Measurements from ENCODE around the gene CHURC1.

CHURC1 gene

DNA sequence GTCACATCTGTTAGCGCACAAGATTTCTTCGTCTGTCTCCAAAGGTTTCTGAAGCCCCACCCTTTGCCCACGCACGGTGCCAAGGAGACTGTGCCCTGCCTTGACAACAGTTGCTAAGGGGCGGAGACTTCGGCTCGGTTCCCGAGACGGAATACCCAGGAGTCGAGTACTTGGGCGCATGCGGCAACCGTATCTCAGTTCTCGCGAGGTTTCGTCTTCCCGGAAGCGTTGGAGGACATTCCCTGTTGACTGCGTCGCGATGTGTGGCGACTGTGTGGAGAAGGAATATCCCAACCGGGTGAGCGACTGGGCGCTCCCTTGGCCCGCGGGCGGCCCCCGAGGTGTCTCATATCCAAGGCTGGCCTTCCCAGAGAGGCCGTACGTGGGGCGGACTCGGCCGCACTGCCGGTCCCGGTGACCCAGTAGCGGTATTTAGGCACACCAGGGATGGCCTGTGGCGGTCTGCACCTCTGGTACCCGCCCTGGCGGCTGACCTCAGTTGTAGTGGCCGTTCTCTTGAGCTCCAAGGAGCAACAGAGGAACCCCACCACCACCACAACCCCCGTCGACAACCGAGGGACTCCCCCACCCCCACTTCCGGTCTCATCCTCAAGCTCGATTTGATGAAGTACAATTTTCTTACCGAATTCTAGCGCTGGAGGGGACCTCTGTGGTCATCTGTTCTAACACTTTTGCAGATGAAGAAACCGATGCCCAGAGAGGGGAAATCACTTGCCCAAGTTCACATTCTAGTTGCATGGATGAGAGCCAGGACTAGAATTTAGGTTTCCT, at the start of gene CHURC1:
Gene CHURC1, plus strand, starts transcription at position 219 of the 792 bp plus-strand sequence. Its CDS starts 41 bp downstream, at position 260.
- Histone ChIP-seq H3K27me3 (ENCODE audit: control insufficient read depth in 1 of 2, insufficient read depth in 2 of 2, low read length in 2 of 2) (no peaks in the 10 kb centered on the region), H3K9me3 (ENCODE audit: control insufficient read depth in 2 of 2, low read length in 2 of 2) (no peaks in the 10 kb centered on the region), H3K9ac (ENCODE audit: low read length in 2 of 2) (peak within 1 kb of the TSS; percentile 99), H3K27ac (ENCODE audit: low read length) (peak within 1 kb of the TSS; percentile 85), H3K4me3 (ENCODE audit: low read length in 2 of 2) (peak within 1 kb of the TSS; percentile 95 to 97), H3K4me1 (ENCODE audit: control insufficient read depth, insufficient read depth, low read length) (peaks cover 8% of the 10 kb centered on the region), H3K36me3 (ENCODE audit: control insufficient read depth in 2 of 2, insufficient read depth in 2 of 2, low read length in 2 of 2) (no peaks in the 10 kb centered on the region)

DNA sequence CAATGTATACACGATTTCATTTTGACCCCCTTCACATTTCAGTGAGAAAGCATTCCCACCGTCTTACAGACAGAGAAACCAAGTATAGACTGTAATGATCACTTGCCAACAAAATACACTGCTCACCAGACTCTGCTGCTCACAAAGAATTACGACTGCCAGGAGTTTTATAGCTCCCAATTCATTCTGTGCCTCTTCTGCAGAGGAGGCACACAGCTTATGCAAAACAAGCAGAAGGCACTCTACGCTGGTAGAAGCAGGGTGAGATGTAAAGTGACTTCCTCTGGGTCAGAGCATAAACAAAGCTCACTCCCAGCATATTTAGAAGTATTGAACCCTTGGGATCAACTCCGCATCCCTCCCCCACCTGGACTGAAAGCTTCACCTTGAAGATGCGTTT, 49.1 kb upstream of the CHURC1 start:
- Histone ChIP-seq H3K9me3 (ENCODE audit: control insufficient read depth in 2 of 2, low read length in 2 of 2) (no peaks in the 10 kb centered on the region), H3K4me1 (ENCODE audit: control insufficient read depth, insufficient read depth, low read length) (no peaks in the 10 kb centered on the region), H3K27me3 (ENCODE audit: control insufficient read depth in 1 of 2, insufficient read depth in 2 of 2, low read length in 2 of 2) (peaks cover 0 to 5% of the 10 kb centered on the region in 2 donors), H3K4me3 (ENCODE audit: low read length in 2 of 2) (no peak overlapping the region), H3K27ac (ENCODE audit: low read length) (no peak overlapping the region), H3K9ac (ENCODE audit: low read length in 2 of 2) (no peak overlapping the region), H3K36me3 (ENCODE audit: control insufficient read depth in 2 of 2, insufficient read depth in 2 of 2, low read length in 2 of 2) (no peaks in the 10 kb centered on the region)

- Histone ChIP-seq H3K4me1 (ENCODE audit: control insufficient read depth, insufficient read depth, low read length) (no peaks in the 10 kb centered on the region), H3K9me3 (ENCODE audit: control insufficient read depth in 2 of 2, low read length in 2 of 2) (no peaks in the 10 kb centered on the region), H3K4me3 (ENCODE audit: low read length in 2 of 2) (no peak overlapping the region), H3K36me3 (ENCODE audit: control insufficient read depth in 2 of 2, insufficient read depth in 2 of 2, low read length in 2 of 2) (no peaks in the 10 kb centered on the region), H3K27ac (ENCODE audit: low read length) (no peak overlapping the region), H3K27me3 (ENCODE audit: control insufficient read depth in 1 of 2, insufficient read depth in 2 of 2, low read length in 2 of 2) (peaks cover 0 to 5% of the 10 kb centered on the region in 2 donors), H3K9ac (ENCODE audit: low read length in 2 of 2) (no peak overlapping the region)
Observed at GRCh38 chr14:64865992-64866391, 48.3 kb upstream of the CHURC1 start.

DNA sequence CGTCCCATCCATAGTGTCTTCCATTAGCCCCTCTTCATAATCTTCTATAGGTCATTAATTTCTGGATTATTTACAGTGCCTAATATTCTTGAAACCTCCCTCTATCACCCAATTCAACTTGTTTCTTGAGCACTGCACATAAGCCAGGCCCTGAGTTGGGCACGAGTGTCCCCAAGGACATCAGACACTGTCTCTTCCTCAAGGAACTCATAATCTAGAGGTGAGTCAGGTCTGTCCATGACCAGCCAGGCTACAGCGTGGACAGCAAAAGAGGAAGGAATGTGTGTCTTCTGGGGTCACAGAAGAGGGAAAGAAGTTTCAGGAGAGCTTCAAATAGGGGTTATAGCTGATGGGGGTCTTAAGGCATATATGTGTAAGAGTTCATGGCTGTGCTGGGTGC, 47.1 kb upstream of the CHURC1 start:
- Histone ChIP-seq H3K4me3 (ENCODE audit: low read length in 2 of 2) (no peak overlapping the region), H3K9ac (ENCODE audit: low read length in 2 of 2) (no peak overlapping the region), H3K27me3 (ENCODE audit: control insufficient read depth in 1 of 2, insufficient read depth in 2 of 2, low read length in 2 of 2) (peaks cover 0 to 5% of the 10 kb centered on the region in 2 donors), H3K9me3 (ENCODE audit: control insufficient read depth in 2 of 2, low read length in 2 of 2) (no peaks in the 10 kb centered on the region), H3K4me1 (ENCODE audit: control insufficient read depth, insufficient read depth, low read length) (no peaks in the 10 kb centered on the region), H3K27ac (ENCODE audit: low read length) (no peak overlapping the region), H3K36me3 (ENCODE audit: control insufficient read depth in 2 of 2, insufficient read depth in 2 of 2, low read length in 2 of 2) (no peaks in the 10 kb centered on the region)

GRCh38 chr14:64868379-64868778, 45.9 kb upstream of the CHURC1 start:
- H3K27me3 ChIP-seq (ENCODE audit: control insufficient read depth in 1 of 2, insufficient read depth in 2 of 2, low read length in 2 of 2): peaks cover 0 to 5% of the 10 kb centered on the region in 2 donors
- no peak overlapping the region for H3K27ac ChIP-seq (ENCODE audit: low read length)
- no peaks in the 10 kb centered on the region for H3K4me1 ChIP-seq (ENCODE audit: control insufficient read depth, insufficient read depth, low read length)

DNA sequence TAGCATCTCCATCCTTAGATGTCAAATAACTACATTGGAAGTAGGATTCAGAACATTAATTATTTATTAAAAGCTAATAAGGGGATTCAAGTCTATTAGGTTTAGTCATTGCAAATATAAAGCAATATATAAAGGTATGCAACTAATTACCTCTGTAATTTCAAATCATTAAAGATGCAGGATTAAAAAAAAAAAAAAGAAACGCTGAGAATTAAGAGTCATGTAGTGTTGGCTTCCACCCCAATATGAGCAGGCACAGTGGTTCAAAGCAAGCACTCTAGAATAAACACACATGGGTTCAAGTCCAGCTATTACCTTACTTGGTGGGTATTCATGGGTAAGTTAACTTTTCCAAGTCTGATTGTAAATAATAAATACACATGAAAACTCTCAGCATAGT, 45.4 kb upstream of the CHURC1 start:
- Histone ChIP-seq H3K4me1 (ENCODE audit: control insufficient read depth, insufficient read depth, low read length) (no peaks in the 10 kb centered on the region), H3K4me3 (ENCODE audit: low read length in 2 of 2) (no peak overlapping the region), H3K9ac (ENCODE audit: low read length in 2 of 2) (no peak overlapping the region), H3K36me3 (ENCODE audit: control insufficient read depth in 2 of 2, insufficient read depth in 2 of 2, low read length in 2 of 2) (no peaks in the 10 kb centered on the region), H3K9me3 (ENCODE audit: control insufficient read depth in 2 of 2, low read length in 2 of 2) (no peaks in the 10 kb centered on the region), H3K27ac (ENCODE audit: low read length) (no peak overlapping the region), H3K27me3 (ENCODE audit: control insufficient read depth in 1 of 2, insufficient read depth in 2 of 2, low read length in 2 of 2) (peaks cover 0 to 5% of the 10 kb centered on the region in 2 donors)

More at GRCh38 chr14:64868379-64868778, 45.9 kb upstream of the CHURC1 start:
- Histone ChIP-seq H3K9me3 (ENCODE audit: control insufficient read depth in 2 of 2, low read length in 2 of 2) (no peaks in the 10 kb centered on the region), H3K4me3 (ENCODE audit: low read length in 2 of 2) (no peak overlapping the region), H3K9ac (ENCODE audit: low read length in 2 of 2) (no peak overlapping the region), H3K36me3 (ENCODE audit: control insufficient read depth in 2 of 2, insufficient read depth in 2 of 2, low read length in 2 of 2) (no peaks in the 10 kb centered on the region)

DNA sequence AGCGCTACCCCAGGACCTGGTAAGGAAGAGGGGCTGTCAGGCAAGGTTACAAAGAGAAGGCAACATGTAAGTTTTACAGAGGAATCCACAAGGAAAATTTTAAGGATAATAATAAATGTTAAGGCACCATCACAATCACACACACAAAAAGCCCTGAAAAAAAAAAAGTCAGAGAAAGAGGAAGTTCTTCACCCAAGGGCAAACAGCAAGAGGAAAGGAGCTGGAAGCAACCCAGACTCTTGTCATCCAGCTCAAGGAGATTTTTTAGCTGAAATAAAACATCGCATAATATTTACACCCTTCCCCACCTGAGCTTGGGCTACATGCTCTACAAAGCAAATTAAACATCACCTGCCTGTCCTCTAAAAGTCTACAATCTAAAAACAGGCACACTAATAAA, 44.1 kb upstream of the CHURC1 start:
- Histone ChIP-seq H3K4me3 (ENCODE audit: low read length in 2 of 2) (no peak overlapping the region), H3K9me3 (ENCODE audit: control insufficient read depth in 2 of 2, low read length in 2 of 2) (no peaks in the 10 kb centered on the region), H3K9ac (ENCODE audit: low read length in 2 of 2) (no peak overlapping the region), H3K36me3 (ENCODE audit: control insufficient read depth in 2 of 2, insufficient read depth in 2 of 2, low read length in 2 of 2) (no peaks in the 10 kb centered on the region), H3K27me3 (ENCODE audit: control insufficient read depth in 1 of 2, insufficient read depth in 2 of 2, low read length in 2 of 2) (peaks cover under 1 to 5% of the 10 kb centered on the region in 2 donors), H3K27ac (ENCODE audit: low read length) (no peak overlapping the region), H3K4me1 (ENCODE audit: control insufficient read depth, insufficient read depth, low read length) (no peaks in the 10 kb centered on the region)

- no peak overlapping the region for H3K4me3 ChIP-seq (ENCODE audit: low read length in 2 of 2)
- H3K9me3 ChIP-seq (ENCODE audit: control insufficient read depth in 2 of 2, low read length in 2 of 2): no peaks in the 10 kb centered on the region
- no peak overlapping the region for H3K27ac ChIP-seq (ENCODE audit: low read length)
- H3K36me3 ChIP-seq (ENCODE audit: control insufficient read depth in 2 of 2, insufficient read depth in 2 of 2, low read length in 2 of 2): no peaks in the 10 kb centered on the region
- H3K27me3 ChIP-seq (ENCODE audit: control insufficient read depth in 1 of 2, insufficient read depth in 2 of 2, low read length in 2 of 2): peaks cover 2 to 3% of the 10 kb centered on the region in 2 donors
- H3K4me1 ChIP-seq (ENCODE audit: control insufficient read depth, insufficient read depth, low read length): no peaks in the 10 kb centered on the region
- no peak overlapping the region for H3K9ac ChIP-seq (ENCODE audit: low read length in 2 of 2)
Observed at GRCh38 chr14:64871344-64871743, 42.9 kb upstream of the CHURC1 start.

DNA sequence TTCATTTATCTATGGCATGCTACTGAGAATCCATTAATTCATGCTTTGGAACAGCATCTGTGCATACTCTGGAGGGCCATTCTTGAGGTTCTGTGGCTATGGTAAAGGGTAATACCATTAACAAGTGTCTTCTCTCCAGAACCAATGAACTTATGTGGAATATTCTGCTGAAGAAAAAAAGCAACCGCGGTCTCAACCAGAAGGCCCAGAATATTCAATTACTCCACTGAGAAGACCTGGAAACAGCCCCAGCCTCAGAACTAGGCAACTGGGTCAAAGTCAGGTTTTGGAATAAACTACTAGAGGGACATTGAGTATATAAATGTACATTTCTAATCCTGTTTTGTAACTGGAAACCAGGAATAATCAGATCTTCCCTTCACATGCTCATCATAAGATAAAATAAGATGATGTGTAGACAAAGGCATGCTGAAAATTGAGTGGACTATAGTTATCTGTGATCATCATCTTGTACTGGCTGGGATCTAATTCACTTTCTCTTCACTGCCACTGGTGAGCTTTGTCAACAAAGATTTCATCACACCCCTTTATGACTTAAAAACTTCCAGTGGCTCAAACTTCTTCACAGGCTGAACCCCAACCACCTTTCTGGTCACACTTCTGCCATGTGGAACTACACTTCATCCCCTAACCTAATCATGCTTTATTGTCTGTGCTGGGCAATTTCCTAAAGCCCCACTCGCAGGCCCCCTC, 40.6 kb upstream of the CHURC1 start:
- no peak overlapping the region for H3K9ac ChIP-seq (ENCODE audit: low read length in 2 of 2)
- no peaks in the 10 kb centered on the region for H3K9me3 ChIP-seq (ENCODE audit: control insufficient read depth in 2 of 2, low read length in 2 of 2)
- H3K36me3 ChIP-seq (ENCODE audit: control insufficient read depth in 2 of 2, insufficient read depth in 2 of 2, low read length in 2 of 2): no peaks in the 10 kb centered on the region
- H3K27ac ChIP-seq (ENCODE audit: low read length): no peak overlapping the region
- H3K4me3 ChIP-seq (ENCODE audit: low read length in 2 of 2): no peak overlapping the region
- H3K4me1 ChIP-seq (ENCODE audit: control insufficient read depth, insufficient read depth, low read length): no peaks in the 10 kb centered on the region
- H3K27me3 ChIP-seq (ENCODE audit: control insufficient read depth in 1 of 2, insufficient read depth in 2 of 2, low read length in 2 of 2): peaks cover 9 to 11% of the 10 kb centered on the region in 2 donors

DNA sequence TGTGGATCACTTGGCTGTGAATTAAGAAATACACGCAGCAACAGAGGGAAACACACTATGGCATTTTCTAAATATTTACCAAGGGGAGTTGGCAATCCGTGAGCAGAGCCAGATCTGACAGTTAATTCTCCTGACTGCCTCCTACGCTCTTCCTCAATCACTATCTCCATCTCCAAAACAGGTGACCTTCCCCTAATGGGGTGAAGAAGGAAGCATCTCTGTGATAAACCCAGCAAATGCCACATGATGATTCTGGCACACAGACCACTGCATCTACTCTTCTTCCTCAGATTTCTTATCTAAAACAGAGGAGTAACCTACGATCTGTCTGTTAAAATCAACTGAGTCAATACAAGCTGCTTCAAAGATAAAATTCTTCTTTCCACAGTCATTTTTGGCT, 38.9 kb upstream of the CHURC1 start:
- no peak overlapping the region for H3K9ac ChIP-seq (ENCODE audit: low read length in 2 of 2)
- H3K4me3 ChIP-seq (ENCODE audit: low read length in 2 of 2): no peak overlapping the region
- no peak overlapping the region for H3K27ac ChIP-seq (ENCODE audit: low read length)
- peaks cover 12 to 22% of the 10 kb centered on the region in 2 donors for H3K27me3 ChIP-seq (ENCODE audit: control insufficient read depth in 1 of 2, insufficient read depth in 2 of 2, low read length in 2 of 2)
- H3K4me1 ChIP-seq (ENCODE audit: control insufficient read depth, insufficient read depth, low read length): peaks cover 7% of the 10 kb centered on the region
- no peaks in the 10 kb centered on the region for H3K36me3 ChIP-seq (ENCODE audit: control insufficient read depth in 2 of 2, insufficient read depth in 2 of 2, low read length in 2 of 2)
- no peaks in the 10 kb centered on the region for H3K9me3 ChIP-seq (ENCODE audit: control insufficient read depth in 2 of 2, low read length in 2 of 2)

DNA sequence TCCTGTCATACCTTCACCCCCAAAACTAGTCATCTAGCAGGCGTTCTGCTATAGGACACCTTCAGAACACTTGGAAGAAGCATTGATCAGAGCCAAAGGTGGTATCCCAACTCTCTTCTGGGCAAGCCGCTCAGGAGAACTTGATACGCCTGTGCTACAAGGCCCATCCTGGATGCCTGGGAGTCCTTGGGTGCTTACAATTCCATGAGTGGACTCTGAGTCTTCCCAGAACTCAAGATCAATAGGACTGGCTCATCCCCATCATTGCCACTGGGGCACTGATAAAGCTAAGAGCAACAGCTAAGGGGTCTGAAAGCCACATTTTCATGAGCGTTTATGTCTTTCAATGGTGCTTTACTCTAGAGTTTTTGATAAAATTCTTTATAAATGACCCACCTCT, 36.4 kb upstream of the CHURC1 start:
- Histone ChIP-seq H3K4me3 (ENCODE audit: low read length in 2 of 2) (no peak overlapping the region), H3K4me1 (ENCODE audit: control insufficient read depth, insufficient read depth, low read length) (peaks cover 10% of the 10 kb centered on the region), H3K27ac (ENCODE audit: low read length) (no peak overlapping the region), H3K36me3 (ENCODE audit: control insufficient read depth in 2 of 2, insufficient read depth in 2 of 2, low read length in 2 of 2) (no peaks in the 10 kb centered on the region), H3K27me3 (ENCODE audit: control insufficient read depth in 1 of 2, insufficient read depth in 2 of 2, low read length in 2 of 2) (peaks cover 21 to 35% of the 10 kb centered on the region in 2 donors), H3K9me3 (ENCODE audit: control insufficient read depth in 2 of 2, low read length in 2 of 2) (no peaks in the 10 kb centered on the region), H3K9ac (ENCODE audit: low read length in 2 of 2) (no peak overlapping the region)

Measured in stomach smooth muscle (tissue), 2 donors.